ENCODE results near the gene BANF2. TPM values are rescaled to one million over a fixed set of nuclear protein-coding genes. Genes with fewer than 3 reads are reported as not detected.

Gene BANF2
- total and polyA plus RNA-seq, 4 donors, result not detected

- TF ChIP-seq TAF1 (conservative IDR thresholded peaks at IDR 0.05) (no peak), ZBTB33 (IDR thresholded peaks at IDR 0.05) (no peak), EGR1 (IDR thresholded peaks at IDR 0.05; ENCODE audit: low read depth in 2 of 2) (no peak), FOXA1 (IDR thresholded peaks at IDR 0.05) (no peak)
- TF ChIP-seq, protein P1, sequence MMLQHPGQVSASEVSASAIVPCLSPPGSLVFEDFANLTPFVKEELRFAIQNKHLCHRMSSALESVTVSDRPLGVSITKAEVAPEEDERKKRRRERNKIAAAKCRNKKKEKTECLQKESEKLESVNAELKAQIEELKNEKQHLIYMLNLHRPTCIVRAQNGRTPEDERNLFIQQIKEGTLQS (IDR thresholded peaks at IDR 0.05), result no peak
Observed at GRCh38 chr20:17667445-17667844, 32.3 kb upstream of the BANF2 start (continued).

DNA sequence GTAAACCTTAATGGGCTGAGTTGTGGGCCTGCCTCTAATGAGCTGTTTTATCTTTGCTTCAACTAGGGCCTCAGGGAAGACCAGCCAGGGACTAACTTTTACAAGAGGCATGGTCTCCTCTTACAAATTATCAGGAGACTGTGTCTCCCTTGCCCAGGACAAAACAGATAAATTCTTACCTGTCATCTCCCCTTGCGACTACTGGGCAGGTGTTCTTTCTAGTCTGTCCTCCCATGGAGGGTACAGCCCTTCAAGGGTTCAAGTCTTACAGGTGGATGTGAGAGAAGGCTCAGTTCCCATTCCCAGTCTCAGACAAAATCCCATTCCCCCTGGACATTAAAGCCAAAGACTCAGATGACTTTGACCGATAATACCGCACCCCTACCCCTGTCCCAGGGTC, 31.3 kb upstream of the BANF2 start:
- H3K27me3 ChIP-seq (ENCODE audit: control insufficient read depth in 4 of 4, insufficient read depth in 4 of 4, low read length in 3 of 4), result no peaks in the 10 kb centered on the region
- no peak overlapping the region for H3K4me3 ChIP-seq (ENCODE audit: low read depth in 1 of 3, low read length in 3 of 3)
- H3K9me3 ChIP-seq (ENCODE audit: control insufficient read depth in 4 of 4, low read length in 3 of 4), result no peaks in the 10 kb centered on the region
- WGBS, result 93% methylated on average over 3 of the region's 3 CpGs
- no peak for TF ChIP-seq JUND (IDR thresholded peaks at IDR 0.05)
- no peak overlapping the region for H3K27ac ChIP-seq (ENCODE audit: low read depth in 1 of 2, low read length in 2 of 2)
- H3K4me1 ChIP-seq (ENCODE audit: control insufficient read depth in 4 of 4, insufficient read depth in 4 of 4, low read length in 3 of 4), result peaks cover 7 to 35% (median 24%) of the 10 kb centered on the region in 4 donors
- H3K9ac ChIP-seq (ENCODE audit: low read depth in 1 of 2, low read length in 2 of 2), result no peak overlapping the region
- H3K36me3 ChIP-seq (ENCODE audit: control insufficient read depth in 4 of 4, insufficient read depth in 3 of 4, low read depth in 1 of 4, low read length in 3 of 4), result peaks cover 0 to 32% (median 18%) of the 10 kb centered on the region in 4 donors
- no peak for DNase-seq (ENCODE audit: low spot score)

DNA sequence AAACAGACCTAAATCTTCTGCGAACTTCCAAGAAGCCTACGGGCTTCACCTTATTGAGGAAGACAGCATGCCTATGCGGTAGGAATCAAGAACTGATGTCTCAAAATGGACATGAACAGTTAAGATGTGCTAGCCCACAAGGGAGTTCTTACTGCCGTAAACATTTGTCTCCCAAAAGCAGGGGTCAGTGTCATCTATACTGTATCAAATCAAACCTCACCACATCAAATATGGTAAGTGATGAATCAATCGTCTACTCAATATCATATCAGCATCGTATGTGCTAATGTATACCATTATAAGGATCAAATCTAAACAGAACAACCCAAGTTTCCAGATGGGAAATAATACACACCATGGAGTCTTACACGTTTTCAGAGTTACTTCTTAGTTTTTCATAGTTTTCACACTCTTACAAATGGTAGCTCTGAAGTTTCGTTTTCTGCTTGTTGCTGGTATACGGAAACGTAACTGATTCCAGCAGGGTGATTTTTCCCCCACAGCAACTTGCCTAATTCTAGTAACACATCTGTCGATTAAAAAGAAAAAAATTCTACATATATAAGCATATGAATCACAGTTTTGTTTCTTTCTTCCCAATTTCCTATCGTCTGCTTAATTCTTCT, 30.3 kb upstream of the BANF2 start:
- 93% methylated on average over 12 of the region's 12 CpGs for WGBS
- Histone ChIP-seq H3K36me3 (ENCODE audit: control insufficient read depth in 4 of 4, insufficient read depth in 3 of 4, low read depth in 1 of 4, low read length in 3 of 4) (peaks cover 0 to 32% (median 18%) of the 10 kb centered on the region in 4 donors), H3K4me3 (ENCODE audit: low read depth in 1 of 3, low read length in 3 of 3) (no peak overlapping the region), H3K9me3 (ENCODE audit: control insufficient read depth in 4 of 4, low read length in 3 of 4) (no peaks in the 10 kb centered on the region), H3K4me1 (ENCODE audit: control insufficient read depth in 4 of 4, insufficient read depth in 4 of 4, low read length in 3 of 4) (peaks cover 7 to 28% (median 15%) of the 10 kb centered on the region in 4 donors), H3K27ac (ENCODE audit: low read depth in 1 of 2, low read length in 2 of 2) (no peak overlapping the region), H3K9ac (ENCODE audit: low read depth in 1 of 2, low read length in 2 of 2) (no peak overlapping the region), H3K27me3 (ENCODE audit: control insufficient read depth in 4 of 4, insufficient read depth in 4 of 4, low read length in 3 of 4) (no peaks in the 10 kb centered on the region)
- TF ChIP-seq, protein P2, sequence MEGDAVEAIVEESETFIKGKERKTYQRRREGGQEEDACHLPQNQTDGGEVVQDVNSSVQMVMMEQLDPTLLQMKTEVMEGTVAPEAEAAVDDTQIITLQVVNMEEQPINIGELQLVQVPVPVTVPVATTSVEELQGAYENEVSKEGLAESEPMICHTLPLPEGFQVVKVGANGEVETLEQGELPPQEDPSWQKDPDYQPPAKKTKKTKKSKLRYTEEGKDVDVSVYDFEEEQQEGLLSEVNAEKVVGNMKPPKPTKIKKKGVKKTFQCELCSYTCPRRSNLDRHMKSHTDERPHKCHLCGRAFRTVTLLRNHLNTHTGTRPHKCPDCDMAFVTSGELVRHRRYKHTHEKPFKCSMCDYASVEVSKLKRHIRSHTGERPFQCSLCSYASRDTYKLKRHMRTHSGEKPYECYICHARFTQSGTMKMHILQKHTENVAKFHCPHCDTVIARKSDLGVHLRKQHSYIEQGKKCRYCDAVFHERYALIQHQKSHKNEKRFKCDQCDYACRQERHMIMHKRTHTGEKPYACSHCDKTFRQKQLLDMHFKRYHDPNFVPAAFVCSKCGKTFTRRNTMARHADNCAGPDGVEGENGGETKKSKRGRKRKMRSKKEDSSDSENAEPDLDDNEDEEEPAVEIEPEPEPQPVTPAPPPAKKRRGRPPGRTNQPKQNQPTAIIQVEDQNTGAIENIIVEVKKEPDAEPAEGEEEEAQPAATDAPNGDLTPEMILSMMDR (IDR thresholded peaks at IDR 0.05; ENCODE audit: low read depth, low read length, missing input control), result no peak
- TF ChIP-seq YY1 (IDR thresholded peaks at IDR 0.05), result no peak
- TF ChIP-seq NR2F2 (IDR thresholded peaks at IDR 0.05), result no peak
- no peak for TF ChIP-seq RAD21 (IDR thresholded peaks at IDR 0.05)
- no peak for TF ChIP-seq ZBTB33 (IDR thresholded peaks at IDR 0.05)
- TF ChIP-seq JUND (IDR thresholded peaks at IDR 0.05), result no peak
- no peak for TF ChIP-seq GABPA (IDR thresholded peaks at IDR 0.05 in 1 of 2, conservative IDR thresholded peaks at IDR 0.05 in 1 of 2)
- TF ChIP-seq RXRA (IDR thresholded peaks at IDR 0.05), result no peak
- TF ChIP-seq, protein P3, sequence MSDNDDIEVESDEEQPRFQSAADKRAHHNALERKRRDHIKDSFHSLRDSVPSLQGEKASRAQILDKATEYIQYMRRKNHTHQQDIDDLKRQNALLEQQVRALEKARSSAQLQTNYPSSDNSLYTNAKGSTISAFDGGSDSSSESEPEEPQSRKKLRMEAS (IDR thresholded peaks at IDR 0.05), result no peak
- no peak for TF ChIP-seq FOXA2 (IDR thresholded peaks at IDR 0.05)
- TF ChIP-seq SP1 (IDR thresholded peaks at IDR 0.05), result no peak
- no peak for TF ChIP-seq HNF4A (conservative IDR thresholded peaks at IDR 0.05)
- TF ChIP-seq, protein P1 (IDR thresholded peaks at IDR 0.05), result no peak
- TF ChIP-seq HNF4G (IDR thresholded peaks at IDR 0.05), result no peak
- TF ChIP-seq FOXA1 (IDR thresholded peaks at IDR 0.05), result no peak
- TF ChIP-seq TAF1 (conservative IDR thresholded peaks at IDR 0.05), result no peak
- TF ChIP-seq, protein P4, sequence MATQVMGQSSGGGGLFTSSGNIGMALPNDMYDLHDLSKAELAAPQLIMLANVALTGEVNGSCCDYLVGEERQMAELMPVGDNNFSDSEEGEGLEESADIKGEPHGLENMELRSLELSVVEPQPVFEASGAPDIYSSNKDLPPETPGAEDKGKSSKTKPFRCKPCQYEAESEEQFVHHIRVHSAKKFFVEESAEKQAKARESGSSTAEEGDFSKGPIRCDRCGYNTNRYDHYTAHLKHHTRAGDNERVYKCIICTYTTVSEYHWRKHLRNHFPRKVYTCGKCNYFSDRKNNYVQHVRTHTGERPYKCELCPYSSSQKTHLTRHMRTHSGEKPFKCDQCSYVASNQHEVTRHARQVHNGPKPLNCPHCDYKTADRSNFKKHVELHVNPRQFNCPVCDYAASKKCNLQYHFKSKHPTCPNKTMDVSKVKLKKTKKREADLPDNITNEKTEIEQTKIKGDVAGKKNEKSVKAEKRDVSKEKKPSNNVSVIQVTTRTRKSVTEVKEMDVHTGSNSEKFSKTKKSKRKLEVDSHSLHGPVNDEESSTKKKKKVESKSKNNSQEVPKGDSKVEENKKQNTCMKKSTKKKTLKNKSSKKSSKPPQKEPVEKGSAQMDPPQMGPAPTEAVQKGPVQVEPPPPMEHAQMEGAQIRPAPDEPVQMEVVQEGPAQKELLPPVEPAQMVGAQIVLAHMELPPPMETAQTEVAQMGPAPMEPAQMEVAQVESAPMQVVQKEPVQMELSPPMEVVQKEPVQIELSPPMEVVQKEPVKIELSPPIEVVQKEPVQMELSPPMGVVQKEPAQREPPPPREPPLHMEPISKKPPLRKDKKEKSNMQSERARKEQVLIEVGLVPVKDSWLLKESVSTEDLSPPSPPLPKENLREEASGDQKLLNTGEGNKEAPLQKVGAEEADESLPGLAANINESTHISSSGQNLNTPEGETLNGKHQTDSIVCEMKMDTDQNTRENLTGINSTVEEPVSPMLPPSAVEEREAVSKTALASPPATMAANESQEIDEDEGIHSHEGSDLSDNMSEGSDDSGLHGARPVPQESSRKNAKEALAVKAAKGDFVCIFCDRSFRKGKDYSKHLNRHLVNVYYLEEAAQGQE (IDR thresholded peaks at IDR 0.05), result no peak
- DNase-seq (ENCODE audit: low spot score), result no peak

Measured in liver (tissue), 9 donors.